G401.6 (cell line): Measurements from ENCODE around the gene AGK.
"Not testable (repeated sequence)": the region's sequence is repeated elsewhere in the genome, so short reads cannot be mapped to it uniquely, and the experiment has no call there.

Experiments
- FAIRE-seq: peaks from 2 replicates; lab custom pipeline; 2012; peaks lifted over from hg19 to GRCh38; lab: Jason Lieb, UNC

Gene AGK

DNA sequence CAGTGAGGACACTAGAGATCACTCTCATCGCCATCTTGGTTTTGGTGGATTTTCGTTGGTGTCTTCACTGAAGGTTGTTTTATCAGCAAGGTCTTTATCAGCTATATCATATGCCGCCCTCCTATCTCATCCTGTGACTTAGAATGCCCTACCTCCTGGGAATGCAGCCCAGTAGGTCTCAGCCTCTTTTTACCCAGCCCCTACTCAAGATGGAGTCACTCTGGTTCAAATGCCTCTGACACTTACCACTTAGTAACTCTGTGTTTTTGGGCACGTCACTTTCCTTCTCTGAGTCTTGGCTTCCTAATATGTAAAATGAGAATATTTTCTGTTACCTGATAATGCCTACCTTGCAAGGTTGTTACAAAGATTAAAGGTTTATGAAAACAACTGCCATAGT, 37.7 kb downstream of the AGK start:
- no peak for FAIRE-seq

DNA sequence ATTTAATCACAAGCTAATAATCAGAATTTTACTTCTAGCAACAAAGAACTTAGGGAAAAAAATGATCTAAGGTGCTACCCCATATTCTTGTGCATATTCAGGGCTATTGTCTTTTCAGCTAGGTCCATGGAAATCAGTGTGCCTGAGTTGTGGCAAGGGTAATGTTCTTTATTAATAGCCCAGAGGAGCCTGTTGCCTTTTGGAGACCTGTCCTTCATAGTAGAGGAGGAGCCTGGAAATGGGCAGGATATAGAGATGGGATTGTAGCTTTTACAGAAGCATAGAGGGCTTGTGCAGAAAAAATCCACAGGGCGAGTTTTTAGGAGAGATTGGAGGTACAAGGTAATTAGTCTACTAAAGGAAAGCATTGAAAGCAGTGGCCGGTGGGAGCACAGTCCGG, 38.9 kb downstream of the AGK start:
- no peak for FAIRE-seq

DNA sequence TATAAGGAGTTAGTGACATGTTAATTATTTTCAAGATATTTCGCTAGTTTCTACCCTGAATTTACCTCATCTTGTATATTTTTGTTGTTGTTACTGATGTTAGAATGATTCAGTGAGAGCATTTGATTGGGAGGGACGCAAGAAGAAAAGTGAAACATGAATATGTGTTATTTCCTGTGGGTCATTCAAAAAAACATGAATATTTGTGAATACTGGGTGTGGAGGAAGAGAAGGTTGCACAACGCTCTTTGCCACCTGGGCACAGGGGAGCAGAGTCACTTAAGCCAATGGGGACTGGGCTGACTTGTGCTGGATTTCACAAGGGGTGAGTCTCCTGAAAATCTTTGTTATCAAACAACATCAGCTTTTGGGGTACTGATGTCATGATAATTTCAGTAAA, 39.5 kb downstream of the AGK start:
- FAIRE-seq = no peak

DNA sequence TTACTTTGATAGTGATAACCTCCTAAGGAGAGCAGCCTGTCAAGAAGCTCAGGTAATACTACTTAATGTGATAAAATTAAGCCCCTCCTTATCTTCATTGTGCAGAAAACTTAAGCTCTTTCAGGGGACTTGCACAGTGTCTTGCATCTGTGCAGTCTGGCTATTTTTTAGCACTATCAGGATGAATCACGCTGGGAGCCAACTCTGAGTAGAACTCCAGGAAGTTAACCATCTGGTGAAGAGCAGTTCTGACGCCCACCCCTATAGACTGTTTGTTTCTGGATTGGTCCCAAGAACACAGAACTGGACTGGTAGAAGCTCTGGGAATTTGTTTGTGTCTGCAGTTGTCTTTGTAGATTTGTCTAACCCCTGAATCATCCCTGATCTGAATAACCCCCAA, 41.9 kb downstream of the AGK start:
- FAIRE-seq = no peak

DNA sequence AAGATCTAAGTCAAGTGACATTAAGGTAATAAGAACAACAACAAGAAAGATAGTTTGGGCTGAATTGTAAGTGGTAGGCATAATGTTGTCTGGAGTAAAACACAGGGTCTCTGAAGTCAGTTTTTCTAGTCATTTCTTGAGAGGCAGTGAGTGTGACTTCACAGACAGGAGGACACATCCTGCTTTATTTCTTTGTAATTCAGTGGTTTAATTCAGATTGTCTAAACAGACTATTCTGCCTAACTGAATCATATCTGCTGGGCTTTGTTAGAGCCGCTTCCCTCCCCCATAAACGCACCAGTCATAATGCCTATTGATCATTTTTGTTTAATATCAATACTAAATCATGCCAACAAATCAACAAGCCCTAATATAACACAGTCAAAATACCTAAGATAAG, 46.8 kb downstream of the AGK start:
- no peak for FAIRE-seq

DNA sequence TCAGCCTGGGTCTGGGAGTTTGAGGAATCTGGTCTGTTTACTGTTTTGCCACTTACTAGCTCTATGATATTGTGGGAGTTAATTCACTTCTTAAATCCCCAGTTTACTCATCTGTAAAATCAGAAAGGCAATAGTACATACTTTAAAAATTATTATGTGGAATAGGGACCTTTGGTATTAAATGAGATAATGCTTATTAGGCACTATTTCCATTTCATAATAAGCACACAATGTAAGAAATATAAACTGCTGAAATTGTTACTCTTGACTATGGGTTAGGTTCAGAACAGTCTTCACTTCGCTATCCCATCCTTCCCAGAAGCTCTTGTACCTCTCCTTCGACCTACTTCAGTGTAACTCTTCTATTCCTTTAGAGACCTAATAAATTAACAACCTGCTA, 47.2 kb downstream of the AGK start:
- no peak for FAIRE-seq

DNA sequence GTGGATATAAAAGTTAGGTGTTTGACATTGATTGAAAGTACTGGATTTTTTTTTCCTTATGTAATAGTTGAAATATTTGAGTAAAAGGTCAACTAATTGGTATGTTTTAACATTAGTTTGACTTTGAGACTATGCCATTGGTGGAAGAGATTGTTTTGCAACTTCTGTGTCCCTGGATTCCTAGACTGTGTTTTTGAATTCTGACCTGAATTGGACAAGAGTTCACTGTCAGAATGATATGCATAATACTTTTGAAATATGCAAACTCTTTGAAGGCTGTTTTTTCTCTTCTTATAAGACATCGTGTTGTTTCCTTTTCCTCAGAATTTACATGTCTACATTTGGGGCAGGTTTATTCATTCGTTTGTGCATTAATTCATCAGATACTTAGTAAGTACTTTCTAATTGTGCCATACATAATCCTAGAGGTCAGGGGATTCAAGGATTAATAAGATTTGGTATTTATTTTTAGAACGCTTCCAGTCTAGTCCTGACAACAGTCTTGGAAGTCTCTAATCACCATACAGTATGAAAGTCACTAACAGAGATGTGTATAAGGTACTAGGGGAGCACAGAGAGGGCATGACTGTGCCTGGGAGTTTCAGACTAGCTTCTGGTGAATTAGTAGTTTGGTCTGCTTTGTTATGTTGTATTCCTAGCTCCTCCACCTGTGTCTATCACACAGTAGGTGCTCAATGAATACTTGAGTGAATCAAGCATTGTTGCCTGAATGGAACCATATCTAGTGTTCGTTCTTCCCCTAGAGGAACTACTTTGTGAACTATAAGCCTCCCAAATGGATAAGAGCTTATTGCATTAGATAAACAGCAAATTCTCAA, 49.2 kb downstream of the AGK start:
- no peak for FAIRE-seq

DNA sequence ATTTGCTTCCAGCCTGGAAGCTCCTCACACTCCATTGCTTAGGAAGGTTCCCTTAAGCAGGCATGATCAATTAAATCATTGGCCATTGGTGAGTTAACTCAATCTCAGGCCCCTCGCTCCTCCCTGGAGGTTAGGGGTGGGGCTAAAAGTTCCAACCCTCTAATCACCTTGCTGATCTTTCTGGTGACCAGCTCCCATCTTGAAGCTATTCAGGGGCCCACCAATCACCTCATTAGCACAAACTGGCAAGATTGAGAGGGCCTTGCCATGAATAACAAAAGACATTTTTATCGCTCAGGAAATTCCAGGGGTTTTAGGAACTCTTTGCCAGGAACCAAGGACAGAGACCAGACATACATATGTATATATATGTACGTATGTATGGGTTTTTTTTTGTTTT, 58.4 kb downstream of the AGK start:
- no peak for FAIRE-seq

DNA sequence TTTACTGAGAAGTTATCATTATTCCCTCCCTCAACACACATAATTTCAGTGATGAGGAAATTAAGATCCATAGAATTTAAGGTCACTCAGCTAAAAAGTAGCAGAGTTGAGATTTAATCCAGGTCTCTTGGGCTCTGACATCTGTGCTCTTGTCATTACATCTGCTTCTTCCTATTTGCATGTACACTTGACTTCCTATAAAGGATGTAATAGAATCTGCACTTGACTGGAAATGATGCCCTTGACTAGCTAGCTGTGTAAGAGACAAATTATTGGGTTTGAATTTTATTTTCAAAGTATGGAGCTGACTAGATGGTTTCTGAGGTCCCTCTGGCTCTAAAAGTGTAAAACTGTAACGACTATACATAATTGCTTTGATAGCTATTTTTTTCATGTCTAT, 59.5 kb downstream of the AGK start:
- FAIRE-seq = no peak

DNA sequence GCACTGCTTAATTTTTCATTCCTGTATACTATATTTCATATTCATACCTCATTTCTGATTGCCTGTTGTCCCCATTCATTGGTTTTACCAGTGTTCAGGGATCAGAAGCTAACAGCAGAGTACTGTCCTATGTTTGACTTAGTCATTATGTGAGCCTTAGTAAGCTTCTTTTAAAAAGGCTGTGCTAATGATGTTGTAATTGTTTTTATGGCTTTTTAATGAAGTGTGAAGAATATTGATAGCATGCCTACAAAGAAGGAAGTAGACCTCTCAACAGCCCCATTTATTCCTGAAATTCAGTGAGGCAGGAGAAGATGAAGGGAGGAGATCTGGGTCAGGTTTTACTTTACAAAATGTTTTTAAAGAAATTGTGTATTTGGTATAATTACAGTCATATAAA, 61.7 kb downstream of the AGK start:
- FAIRE-seq = no peak

DNA sequence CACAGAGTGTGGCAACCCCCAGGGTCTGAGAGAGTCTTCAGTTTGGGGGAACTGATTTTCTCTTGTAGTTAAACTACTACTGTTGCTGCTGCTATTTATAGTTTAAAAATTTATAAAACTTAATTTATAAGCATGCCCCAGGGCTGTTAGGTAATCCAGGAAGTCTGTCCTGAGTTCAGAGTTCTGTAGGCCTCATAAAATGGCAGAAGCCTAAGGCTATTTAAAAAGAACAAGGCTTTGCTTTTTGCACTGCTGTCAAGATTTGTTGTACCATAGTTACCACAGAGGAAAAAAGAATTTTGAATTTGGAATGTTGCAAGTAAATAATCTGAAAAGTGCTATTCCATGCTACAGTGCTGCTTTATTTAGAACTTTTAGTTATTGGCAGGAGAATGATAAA, 66.1 kb downstream of the AGK start:
- no peak for FAIRE-seq

DNA sequence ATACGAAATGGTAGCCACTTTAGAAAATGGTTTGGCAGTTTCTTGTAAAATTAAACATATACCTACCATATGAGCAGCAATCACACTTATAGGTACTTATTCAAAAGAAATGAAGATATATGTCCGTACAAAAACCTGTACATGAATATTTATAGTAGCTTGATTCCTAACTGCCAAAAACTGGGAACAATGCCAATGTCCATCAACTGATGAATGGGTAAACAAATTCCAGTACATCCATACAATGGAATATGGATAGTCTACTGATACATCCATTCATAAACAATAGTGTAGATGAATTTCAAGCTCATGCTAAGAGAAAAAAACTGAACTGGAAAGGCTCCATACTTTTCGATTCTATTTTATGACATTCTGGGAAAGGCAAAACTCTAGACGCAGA, 68.5 kb downstream of the AGK start:
- FAIRE-seq = no peak

DNA sequence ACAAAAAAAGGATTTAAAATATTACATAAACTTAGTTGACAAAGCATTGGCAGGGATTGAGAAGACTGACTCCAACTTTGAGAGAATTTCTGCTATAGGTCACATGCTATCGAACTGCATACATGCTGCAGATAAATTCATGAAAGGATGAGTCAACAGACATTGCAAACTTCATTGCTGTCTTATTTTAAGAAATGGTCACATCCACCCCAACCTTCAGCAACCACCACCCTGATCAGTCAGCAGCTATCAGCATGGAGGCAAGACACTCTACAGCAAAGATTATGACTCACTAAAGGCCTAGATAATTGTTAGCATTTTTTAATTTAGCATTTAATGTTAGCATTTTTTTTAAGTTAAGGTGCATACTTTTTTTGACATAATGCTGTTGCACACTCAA, 73.6 kb downstream of the AGK start:
- no peak for FAIRE-seq

DNA sequence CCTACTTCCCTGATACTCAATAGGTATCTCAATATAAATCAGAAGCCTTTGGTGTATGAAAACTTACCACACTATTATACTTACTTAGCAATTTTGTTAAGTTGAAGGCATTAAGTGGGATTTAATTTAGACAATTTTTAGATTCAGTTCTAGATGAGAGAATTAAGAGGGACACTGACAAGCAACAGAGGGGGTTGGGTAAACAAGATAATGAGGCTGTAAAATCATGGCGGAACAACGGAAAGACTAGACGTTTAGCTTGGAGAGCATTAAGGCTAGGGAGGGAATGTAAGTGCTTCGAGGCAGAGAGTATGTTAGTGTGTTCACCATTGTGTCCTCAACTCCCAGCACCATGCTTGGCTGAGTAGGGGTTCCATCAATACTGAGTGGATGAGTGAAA, 79.4 kb downstream of the AGK start:
- FAIRE-seq = no peak

DNA sequence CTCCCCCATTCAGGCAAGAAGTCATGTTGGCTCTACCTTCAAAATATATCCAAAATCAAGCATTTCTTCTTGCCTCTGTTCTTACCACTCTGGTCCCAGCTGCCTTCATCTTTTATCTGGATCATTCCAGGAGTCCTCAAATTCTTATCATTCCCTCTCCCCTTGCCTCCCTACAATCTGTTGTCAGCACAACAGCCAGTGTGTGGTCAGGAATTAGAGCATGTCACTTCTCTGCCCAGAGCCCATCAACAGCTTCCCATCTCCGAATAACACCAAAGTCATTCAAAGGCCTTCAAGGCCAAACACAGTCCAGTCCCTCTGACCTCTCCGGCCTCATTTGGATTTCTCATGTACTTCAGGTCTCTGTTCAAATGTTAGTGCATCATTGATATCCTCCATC, 80.3 kb downstream of the AGK start:
- no peak for FAIRE-seq

DNA sequence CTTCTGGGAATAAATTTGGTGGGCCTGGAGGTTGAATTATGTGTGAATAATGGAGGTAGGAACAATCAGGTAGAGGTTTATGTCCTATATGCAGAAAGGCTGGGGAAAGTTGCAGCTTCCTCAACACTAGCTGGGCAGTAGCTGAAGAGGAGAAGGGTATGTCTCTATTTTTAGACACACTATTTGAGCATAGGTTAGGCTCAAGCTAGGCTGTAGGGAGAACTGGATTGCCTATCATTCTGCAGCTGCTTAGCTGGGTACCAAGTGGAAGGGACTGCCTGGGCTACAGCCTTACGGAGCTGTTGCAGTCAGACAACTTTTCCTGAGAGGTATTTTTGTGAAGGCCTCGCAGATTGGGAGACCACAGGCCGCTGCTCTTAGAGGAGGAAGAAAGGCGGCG, 82.9 kb downstream of the AGK start:
- FAIRE-seq = no peak

DNA sequence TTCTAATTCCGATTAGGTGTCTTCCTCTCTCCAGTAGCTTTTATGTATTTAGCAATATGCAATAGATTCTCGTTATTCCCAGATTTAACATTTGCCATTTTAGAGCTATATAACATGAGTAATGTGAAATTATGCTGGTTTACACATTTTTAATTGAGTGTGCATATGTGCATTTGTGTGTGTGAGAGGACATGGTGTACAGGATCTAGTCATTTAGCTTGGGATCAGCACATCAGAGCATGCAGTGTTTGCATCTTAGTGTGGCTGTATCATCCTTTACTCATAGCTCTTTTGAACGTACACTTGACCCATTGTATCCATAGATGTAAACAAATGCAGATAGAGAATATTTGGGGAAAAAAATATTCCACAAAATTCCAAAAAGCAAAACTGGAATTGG, 84.8 kb downstream of the AGK start:
- FAIRE-seq = no peak

DNA sequence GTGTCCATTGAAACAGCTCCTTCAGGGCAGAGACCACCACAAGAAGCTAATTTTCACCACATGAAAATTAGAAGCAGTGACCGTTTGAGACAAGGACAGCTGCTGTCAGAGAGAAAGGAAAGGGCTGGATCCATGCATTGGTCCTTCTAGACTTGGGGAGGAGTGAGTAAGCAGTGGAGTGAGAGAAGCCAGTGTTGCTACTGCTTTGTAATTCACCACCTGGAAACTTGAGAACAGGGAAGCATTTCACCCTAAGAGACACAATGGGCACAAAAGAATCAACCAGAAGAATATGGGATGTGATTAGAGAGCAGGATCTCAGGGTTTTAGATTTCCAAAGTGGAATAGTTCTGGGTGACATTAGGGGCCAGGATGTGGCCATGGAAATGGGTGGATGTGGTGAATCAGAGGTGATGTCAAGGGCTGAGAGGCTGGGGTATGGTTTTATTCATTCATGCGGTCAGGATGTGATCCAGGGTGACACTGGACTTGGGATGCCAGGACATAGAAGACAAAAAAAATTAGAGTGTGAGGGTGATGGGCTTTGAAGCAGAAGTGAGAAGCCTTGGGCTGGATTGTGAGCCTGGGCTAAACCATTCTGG, 89.1 kb downstream of the AGK start:
- no peak for FAIRE-seq

DNA sequence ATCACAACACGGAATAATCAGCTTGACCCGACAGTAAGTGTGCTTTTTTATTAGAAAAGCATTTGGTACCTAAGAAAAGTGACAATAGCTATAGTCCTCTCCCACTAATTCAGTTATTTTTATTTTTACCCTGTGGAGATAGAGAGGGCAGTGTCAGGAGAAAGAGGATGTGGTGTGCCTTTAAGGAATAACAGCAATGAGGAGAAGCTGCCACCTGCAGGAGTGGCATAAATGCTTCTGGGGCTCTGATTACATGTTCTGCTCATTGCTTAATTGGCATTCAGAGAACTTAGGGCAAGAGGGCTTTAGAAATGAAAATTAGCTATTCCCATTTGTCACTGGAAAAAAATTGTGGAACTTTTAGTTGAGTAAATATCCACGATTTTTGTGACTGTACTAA, 90.7 kb downstream of the AGK start:
- no peak for FAIRE-seq

DNA sequence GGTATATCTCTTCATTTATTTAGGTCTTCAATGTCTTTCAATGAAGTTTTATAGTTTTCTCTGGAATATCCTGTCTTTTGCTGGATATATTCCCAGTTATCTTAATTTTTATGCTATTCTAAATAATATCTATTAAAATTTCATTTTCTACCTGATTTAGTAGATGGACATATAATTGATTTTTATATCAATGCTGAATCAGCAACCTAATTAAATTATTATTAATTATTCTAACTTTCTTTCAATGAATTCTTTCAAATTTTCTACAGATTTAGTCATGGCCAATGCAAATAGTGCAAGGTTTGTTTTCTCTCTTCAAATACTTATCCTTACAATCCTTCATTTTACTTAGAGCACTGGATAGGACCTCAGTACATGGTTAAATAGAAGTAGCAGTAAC, 94.0 kb downstream of the AGK start:
- no peak for FAIRE-seq

DNA sequence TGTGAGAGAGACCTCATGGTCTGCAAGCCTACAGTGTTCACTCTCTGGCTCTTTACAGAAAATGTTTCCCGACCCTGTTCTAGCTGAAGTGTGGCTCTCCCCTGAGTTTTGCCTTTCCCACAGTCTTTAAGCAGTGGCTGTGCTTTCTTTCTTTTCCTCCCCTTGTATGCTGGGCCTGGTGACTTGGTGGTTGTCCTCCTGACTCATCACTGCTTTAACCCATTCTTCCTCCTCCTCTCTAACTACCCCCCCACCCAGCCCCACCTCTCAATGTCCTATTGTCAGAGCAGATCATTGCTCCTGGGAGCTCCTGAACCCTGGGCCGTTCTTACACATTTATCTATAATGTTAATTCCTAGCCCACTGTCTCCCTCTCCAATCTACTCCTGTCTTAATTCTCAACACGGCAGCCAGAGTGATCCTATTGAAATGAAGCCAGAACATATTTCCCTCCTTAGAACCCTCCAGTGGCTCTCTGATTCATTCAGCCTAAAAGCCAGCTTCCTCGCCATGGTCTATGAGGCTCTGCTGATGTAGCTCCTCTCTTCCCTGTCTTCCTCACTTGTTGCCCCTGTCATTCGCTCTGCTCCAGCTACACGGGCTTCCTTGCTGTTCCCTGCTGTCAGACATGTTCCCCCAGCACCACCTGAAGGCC, 95.7 kb downstream of the AGK start:
- FAIRE-seq = no peak

DNA sequence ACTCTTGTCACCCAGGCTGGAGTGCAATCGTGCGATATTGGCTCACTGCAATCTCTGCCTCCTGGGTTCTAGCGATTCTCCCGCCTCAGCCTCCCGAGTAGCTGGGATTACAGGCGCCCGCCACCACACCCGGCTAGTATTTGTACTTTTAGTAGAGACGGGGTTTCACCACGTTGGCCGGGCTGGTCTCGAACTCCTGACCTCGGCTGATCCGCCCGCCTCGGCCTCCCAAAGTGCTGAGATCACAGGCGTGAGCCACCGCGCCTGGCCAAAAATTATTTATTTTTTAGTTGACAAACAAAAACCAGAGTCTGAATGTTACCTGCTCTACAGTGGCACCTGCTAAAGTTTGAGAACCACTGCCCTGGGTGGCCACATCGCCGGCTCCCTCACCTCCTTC, 96.5 kb downstream of the AGK start:
- not testable (repeated sequence) for FAIRE-seq

DNA sequence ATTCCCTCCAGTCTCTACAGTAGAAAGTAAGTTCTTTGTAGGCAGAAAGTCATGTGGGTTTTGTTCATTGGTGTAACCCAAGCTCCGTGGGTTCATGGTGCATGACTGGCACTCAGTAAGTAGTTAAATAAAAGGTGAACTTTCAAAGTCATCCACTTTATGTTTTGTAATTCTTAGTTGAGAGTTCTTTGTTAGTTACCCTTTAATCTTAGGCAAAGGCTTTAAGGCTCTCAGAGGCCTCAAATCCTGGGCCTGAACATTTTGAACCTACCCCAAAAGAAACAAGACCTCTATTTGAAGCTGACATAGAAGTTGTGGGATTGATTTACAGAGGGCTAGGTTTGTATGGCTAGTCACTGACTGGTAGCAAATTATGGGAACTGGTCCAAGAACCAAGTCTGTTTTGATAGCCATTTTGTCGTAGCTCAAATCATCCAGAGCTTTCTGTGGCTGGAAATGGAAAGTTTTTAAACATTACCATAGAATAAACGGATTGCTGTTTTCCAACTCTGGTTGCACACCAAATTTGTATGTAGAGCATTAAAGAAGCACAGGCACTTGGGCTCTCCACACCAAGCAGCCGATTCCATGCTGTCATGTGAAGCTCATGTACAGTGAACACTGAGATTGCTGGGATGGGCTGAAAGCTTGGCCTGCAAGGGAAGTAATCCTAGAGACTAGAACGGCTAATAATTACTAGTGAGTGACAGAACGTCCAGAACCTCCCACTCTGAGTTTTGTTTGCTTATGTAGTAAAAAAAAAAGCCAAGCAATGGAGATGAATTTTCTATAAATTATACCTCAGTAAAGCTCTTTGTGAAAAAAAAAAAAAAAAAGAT, 97.3 kb downstream of the AGK start:
- no peak for FAIRE-seq
